Activated CD4-positive, alpha-beta T cell treated with anti-CD3 and anti-CD28 coated beads for 48 hours (primary cell): ENCODE measurements around the gene FFAR4.

Source experiments
- DNase-seq: peaks from one replicate; pipeline ENCODE4 v3.0.0-alpha.2; 2020

Gene FFAR4

DNA sequence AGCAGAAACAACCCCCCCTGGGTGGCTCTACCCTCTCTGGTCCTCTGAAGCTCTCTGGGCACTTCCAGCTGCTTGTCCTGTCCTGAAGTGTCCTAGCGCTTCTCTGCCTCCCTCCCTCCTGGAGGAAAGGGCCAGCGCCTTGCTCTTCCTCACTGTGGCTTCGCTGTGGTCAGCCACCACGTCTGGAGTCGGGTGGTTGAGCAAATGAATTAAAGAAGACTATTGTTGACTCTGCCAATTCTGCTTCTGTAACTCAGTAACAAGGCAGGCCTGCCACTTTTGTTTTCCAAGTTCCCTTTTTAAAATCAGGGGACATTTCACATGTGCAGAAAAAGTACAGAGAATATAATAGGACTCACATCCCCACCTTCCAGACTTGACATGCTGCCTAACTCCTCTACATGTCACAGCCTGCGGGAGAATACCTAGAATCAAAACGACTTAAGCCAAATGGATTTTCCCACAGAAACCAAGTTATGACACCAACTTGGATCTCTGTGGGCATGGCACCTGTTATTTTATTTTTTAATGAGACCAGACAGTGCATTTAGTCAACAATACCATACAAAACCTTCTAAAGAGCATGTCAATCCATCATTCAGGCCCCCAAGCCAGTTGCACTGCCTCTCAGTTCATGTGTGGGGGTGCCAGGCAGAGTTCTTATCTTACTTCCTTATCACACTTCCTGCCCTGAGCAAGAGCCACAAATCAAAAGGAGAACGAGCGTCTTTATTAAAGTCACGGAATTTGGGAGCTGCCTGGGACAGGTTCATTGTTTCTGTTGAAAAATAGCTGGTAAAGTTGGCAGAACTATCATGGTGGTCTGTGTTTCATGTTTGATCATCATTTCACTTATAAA lies 6.8 kb downstream of the FFAR4 start:
- no peak for DNase-seq

DNA sequence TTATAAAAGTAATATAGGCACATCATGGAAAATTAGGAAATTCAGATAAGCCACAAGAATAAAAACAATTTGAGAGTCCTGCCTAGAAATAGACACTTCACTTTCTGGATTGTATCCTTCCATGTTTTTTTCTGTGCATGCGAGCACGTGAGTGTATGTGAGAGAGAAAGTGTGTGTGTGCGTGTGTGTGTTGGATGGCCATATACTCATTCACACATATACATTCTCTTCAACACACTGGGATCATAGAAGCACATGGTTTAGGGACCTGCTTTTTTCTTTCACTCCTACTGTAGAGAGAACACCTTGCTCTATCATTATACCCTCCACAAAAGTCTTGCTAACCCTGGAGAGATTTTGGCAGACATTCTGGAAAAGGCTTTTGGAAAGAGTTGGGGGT lies 7.5 kb downstream of the FFAR4 start:
- no peak for DNase-seq

GRCh38 chr10:93576888-93577287 lies 10.4 kb downstream of the FFAR4 start:
- DNase-seq = no peak

- no peak for DNase-seq
Observed at GRCh38 chr10:93577565-93577964, 11.1 kb downstream of the FFAR4 start.

- no peak for DNase-seq
Observed at GRCh38 chr10:93579089-93579488, 12.6 kb downstream of the FFAR4 start.

DNA sequence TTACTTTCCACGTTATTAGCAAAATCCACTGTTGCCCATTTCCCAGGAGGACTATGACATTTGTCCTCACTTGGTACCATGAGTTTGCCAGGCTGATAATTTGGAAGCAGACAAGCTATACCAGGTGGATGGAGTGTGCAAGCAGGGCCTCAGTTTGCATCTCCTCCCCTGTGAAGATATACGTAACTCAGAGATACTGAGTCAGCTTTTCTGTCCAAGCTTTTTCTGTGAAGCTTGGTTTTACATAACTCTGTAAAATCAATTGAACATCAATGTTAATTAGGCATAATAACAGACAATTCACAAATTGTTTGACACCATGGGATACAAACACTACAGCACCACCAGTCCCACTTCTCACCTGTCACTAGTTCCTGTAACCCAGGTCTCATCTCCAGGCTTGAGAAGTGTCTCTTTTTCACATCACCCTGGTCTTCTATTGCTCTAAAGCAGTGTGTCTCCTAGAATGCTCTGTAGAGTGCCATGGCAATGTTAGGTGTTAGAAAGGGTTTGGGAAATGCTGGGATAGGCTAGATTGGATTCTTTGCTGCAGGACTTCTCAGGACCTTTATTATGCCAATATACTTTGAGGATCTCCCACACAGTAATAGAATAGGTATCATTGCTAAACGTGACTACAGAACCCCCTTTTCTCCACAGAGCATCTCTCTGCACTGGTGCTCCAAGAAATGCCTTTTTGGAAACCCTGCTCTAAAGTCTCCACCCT lies 13.7 kb downstream of the FFAR4 start:
- no peak for DNase-seq

DNA sequence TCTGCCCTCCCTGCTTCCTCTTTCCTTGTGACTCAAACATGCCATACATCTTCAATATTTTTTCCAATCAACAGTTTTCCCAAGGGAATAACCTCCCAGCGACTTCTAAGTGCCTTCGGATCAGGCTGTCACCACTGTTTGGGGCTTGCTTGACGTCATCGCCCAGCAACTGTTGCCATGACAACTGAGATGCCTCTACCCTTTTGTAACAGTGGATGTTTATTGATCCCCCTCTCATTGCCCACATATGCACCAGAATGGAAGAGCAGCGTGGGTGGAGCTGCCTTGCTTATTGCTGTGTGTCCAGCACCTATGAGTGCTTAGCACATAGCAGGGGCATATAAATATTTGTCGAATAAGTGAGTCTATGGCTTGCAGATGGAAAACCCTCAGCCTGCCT lies 14.4 kb downstream of the FFAR4 start:
- no peak for DNase-seq

DNA sequence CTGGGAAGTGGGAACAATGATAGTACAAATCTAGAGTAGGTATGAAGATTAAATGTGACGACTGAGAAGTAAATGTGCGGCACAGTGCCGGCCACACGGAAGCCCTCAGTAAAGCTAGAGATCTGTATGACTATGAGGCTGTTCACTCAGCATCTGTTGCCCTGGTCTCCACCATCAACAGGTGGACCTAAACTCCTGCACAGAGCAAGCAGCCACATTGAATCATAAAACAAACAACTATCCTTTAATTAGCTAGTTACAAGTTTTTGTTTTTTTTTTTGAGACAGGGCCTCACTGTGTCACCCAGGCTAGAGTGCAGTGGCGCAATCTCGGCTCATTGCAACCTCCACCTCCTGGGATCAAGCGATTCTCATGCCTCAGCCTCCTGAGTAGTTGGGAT lies 18.0 kb downstream of the FFAR4 start:
- DNase-seq = no peak

DNA sequence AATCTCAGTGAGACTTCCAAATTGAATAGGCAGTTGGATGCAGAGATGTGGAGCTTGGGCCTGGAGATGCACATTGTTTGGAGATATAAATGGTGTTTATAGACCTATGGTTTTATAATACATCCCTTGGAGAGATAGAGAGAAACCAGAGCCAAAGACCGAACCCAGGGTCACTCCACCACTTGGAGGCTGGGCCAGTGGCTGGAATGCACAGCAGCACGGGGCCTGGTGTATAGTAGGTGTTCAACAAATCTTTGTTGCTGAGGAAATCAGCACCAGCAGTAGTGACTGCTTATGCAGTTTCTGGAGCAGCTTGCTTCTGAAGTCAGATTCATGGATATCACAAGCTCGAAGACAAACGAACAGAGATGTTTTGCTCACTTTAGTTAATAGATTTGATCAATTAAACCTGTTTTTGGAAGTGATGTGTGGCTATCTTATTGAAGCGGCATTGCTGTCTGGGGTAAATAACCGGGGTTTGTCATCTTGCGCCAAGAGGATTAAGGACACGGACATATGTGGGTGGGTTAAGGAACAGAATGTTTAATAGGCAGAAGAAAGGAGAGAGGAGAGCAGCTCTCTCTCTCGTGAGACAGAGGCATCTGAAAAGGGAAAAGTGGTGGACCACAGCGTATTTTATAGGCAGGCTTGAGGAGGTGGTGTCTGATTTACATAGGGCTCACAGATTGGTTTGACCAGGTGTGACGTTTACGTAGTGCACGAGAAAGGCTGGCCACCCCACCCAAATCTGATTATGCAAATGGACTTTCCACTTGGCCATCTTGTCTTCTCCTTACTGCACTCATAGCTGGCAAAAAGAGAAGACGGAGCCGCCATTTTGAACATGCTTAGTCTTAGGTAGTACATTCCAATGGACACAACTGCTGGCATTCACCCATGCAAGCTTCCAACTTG lies 23.4 kb downstream of the FFAR4 start:
- no peak for DNase-seq

GRCh38 chr10:93590638-93591037 lies 24.2 kb downstream of the FFAR4 start:
- DNase-seq = no peak

DNA sequence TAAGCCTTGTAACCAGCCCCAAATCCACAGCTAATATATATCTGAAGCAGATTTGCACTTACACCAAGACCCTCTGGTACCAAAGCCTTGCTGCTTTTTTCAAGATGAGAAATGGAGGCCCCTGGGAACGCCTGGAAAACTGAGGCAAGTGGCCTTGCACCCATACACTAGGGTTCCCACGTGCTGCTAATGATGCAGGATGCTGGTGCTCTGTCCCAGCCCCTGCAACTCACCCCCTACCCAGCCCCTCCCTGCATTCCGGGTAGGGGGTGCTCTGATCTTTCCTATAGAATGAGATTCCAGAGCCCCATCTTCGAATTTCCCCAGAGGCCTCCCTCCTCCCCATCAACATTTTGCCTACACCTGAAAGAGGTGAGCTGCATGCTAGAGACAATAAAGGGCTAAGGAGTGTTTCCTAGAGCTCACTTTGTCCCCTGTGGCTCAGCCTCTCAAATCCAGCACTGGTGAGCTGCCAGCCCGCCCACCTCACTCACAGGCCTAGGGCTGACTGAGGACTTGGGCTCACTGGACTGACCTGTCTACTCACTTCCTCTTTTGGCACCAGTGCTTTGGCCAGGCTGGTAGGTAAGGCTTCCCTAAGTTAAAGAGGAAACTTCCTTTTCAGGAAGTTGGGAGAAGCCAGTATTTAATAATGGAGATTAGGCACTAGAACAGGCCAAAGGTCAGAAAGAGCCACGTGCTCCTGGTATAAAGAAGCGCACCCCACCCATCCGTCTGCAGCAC lies 24.8 kb downstream of the FFAR4 start:
- no peak for DNase-seq

GRCh38 chr10:93593254-93593653 lies 26.8 kb downstream of the FFAR4 start:
- no peak for DNase-seq

DNA sequence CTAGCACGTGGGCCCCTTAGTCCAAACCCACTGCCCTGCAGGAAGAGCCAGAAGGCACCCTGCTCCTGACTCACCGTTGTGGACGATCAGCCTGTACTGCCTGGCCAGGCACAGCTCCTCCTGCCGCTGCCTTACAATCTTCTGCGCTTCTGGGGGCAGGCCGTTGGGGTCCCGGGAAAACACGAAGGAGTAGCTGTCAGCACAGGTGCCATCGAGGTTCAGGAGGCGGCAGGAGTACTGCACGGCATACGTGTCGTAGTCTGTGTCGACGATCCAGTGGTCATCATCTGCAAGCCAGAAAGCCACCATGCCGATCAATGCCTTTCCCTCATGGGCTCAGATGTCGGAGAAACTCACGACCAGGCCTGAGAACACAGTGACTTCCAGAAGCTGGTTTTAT lies 27.3 kb downstream of the FFAR4 start:
- no peak for DNase-seq

DNA sequence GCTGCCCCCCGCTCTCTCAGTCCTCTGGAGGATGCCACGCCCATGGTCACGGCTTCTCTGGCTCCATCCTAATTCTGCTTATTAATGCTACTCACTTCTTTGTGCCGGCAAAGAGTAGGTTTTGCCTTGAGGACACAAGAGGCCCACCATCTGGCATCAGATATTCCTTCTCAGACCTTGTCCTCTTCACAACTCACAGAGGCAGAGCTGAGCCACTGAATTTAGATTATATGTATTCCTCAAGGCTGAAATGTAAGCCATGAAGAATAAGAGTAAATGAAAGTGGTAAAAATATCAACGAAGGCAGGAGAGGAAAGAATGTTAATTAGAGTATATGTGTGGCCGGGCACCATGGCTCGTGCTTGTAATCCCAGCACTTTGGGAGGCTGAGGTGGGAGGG lies 28.1 kb downstream of the FFAR4 start:
- DNase-seq = no peak

GRCh38 chr10:93595378-93596161 lies 29.1 kb downstream of the FFAR4 start:
- DNase-seq = no peak

- DNase-seq = no peak
Observed at GRCh38 chr10:93596539-93596938, 30.1 kb downstream of the FFAR4 start.

DNA sequence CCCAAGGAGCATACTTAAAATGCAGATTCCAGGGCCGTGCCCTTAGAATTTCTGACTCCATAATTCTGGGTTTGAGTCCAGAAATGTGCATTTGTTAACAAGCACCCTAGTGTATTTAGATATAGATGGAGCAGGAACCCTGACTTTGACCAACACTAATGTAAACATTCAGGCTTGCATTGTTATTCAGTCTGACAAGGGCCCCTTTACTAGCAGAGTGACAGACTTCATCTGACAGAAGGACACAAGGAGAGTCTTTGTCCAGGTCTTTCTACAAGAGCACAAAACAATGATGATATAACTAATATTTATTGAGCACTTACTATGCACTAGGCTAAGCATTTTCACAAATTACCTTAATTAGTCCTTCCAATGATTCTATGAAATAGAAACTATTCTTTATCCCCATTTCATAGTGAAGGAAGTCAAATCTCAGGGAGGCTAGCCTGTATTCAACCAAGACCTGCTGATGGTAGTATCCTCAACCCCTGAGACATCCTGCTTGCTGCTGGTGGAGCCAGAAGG lies 30.7 kb downstream of the FFAR4 start:
- DNase-seq = no peak

GRCh38 chr10:93598157-93598556 lies 31.7 kb downstream of the FFAR4 start:
- DNase-seq = no peak

DNA sequence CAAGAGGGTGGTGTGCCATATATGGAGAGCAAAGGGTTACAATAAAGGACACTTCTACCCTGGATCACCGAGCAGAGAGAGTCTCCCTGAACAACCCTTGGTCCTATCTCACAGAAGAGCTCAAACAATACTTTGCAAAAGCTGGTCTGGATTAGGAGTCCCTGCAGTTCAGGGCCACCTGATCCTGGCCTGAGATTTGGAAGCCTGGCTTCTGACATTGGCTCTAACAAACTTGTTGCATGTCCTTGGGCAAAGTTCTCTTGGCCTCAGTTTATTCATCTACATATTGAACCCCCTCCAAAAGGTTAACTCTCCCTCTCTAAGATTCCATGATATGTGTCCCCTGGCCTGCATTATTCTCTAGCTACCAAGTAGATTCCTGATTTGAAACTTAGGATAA lies 32.9 kb downstream of the FFAR4 start:
- no peak for DNase-seq

DNA sequence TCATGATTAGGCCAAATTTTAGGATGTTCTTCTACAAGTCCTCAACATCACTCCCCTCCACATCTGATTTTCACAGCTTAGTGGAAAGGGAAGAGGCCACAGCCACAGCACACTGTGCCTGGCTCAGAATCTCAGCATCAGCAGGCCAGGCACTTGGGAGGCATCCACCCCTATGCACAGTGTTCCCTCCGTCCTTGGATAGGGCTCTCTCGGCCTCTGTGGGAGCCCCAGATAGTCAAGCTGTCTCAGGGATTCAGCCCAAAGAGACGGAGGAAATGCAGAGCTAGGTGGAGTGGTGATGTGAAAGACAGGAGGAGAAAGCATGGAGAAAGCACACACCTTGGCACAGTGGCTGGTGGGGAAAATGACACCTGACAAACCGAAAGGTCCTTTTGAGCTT lies 33.3 kb downstream of the FFAR4 start:
- no peak for DNase-seq

DNA sequence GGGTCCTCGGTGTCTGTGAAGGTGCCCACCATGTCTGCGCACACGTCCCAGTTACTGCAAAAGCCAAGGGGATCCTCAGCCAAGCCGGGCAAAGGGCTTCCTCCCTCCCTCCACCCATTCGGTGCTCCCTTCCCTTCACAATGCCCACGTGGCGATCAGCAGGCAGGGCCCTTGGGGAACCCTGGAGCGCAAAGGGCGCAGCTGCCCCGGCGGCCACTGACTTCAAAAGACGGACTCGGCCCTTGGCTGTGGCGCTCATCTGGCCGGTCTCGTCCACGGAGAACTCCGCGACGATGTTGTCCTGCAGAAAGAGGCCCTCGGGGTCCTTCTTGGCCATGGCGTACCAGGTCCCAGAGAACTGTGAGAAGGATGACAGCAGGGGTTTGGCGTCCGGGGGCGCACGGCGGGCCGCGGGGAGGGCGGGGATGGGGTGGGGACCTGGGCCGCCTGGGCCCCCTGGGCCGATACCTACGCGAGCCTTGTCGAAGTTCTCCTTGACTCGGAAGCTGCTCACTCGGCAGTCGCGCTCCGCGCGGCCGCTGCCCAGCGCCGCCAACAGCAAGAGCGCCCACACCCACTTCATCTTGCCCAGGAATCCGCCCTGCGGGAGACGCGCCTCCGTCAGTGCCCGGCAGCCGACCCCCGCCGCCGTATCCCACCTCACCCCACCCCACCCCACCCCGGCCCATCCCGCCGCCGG lies 34.1 kb downstream of the FFAR4 start:
- no peak for DNase-seq
